Vagina (tissue), 2 donors: ENCODE measurements around the gene IRS2.

Source experiments
- CTCF ChIP-seq, 3 experiments: fragments of 450-650 bp in 2 of 3; fragments of 200-600 bp in 1 of 3; sonication (generic) in 1 of 3; IDR thresholded peaks; one replicate each; pipeline ENCODE4 v1.5.1; 2017 to 2019; ENCODE audit warnings: antibody characterized with exemption in 3 of 3, mild to moderate bottlenecking in 2 of 3, moderate library complexity in 2 of 3
- POLR2A ChIP-seq, 2 donors: fragments of 450-650 bp; IDR thresholded peaks; one replicate each; pipeline ENCODE4 v1.6.1; 2017; ENCODE audit warnings: antibody characterized with exemption in 2 of 2, mild to moderate bottlenecking in 2 of 2, moderate library complexity in 2 of 2
- POLR2AphosphoS5 ChIP-seq, 2 donors: sonication (generic); formaldehyde crosslinking; IDR thresholded peaks; one replicate each; pipeline ENCODE4 v1.9.0; 2017; ENCODE audit warnings: antibody characterized with exemption in 2 of 2, mild to moderate bottlenecking in 2 of 2, low read depth in 1 of 2; ENCODE audit not compliant: insufficient read depth in 1 of 2

GRCh38 chr13:109748677-109749076 lies 37.7 kb downstream of the IRS2 start:
- TF ChIP-seq CTCF (IDR thresholded peaks at IDR 0.05) (no peak), POLR2A (IDR thresholded peaks at IDR 0.05) (no peak), POLR2AphosphoS5 (IDR thresholded peaks at IDR 0.05; ENCODE audit: insufficient read depth in 1 of 2, low read depth in 1 of 2) (no peak)
